Erythroblast (primary cell): ENCODE measurements around the gene HMGA1.

ENCODE experiments used
- DNase-seq, 2 experiments: peaks; one replicate each; lab custom pipeline; 2025; lab: John Stamatoyannopoulos, UW
- GATA1 ChIP-seq: IDR thresholded peaks from 2 replicates; pipeline ENCODE4 v1.6.1; 2011; ENCODE audit warnings: low read depth, mild to moderate bottlenecking, control low read depth, low read length, moderate library complexity
- POLR2A ChIP-seq: IDR thresholded peaks from 2 replicates; pipeline ENCODE4 v1.6.1; 2011; ENCODE audit warnings: mild to moderate bottlenecking, low read length

Gene HMGA1

DNA sequence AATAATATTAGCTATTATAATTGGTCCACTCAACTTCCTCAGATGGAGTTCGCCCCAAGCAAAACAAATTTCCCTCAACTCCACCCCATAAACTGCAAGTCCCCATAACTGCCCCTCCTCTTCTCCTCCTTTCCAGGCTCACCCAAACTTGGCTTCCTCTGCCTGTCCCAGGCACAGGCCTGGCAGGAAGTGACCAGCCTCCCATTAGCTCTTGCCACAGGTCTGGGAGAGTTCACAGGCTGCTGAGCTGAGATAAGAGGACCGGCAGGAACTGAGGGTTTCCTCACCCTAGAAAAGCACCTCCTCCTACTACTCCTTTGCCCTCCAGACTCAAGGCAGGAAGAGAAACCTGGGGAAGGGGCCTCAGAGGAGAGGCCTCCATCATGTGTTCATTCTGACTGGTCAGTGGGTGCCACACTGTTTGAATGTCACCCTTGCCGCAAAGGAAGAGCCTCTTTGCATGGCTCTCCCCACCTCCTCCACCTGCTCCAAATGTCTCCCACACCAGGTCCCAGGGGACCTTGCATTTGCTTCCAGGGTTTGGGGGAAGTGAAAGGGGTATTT lies 36.7 kb downstream of the HMGA1 start:
- peak; percentile 81 to 88 for DNase-seq
- TF ChIP-seq GATA1: peak; percentile 22
- TF ChIP-seq POLR2A: no peak

DNA sequence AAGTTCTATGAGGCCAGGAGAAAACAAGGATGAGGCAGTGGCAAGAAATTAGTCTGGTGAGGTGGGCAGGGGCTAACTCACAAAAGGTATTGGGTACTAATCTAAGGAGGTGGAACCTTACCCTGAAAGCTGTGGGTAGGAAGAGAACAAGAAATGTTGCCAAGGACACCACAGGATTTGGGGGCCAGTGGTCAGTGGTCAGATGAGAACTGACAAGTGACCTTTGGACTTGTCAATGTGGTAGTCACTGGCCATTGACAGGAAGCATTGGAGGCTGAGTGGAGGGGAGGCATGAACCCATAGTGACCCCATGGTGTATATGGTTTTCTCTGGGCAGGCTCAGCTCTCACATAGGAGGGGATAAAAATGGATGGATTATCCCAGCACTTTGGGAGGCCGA lies 37.5 kb downstream of the HMGA1 start:
- TF ChIP-seq POLR2A (no peak), GATA1 (no peak)
- no peak for DNase-seq

DNA sequence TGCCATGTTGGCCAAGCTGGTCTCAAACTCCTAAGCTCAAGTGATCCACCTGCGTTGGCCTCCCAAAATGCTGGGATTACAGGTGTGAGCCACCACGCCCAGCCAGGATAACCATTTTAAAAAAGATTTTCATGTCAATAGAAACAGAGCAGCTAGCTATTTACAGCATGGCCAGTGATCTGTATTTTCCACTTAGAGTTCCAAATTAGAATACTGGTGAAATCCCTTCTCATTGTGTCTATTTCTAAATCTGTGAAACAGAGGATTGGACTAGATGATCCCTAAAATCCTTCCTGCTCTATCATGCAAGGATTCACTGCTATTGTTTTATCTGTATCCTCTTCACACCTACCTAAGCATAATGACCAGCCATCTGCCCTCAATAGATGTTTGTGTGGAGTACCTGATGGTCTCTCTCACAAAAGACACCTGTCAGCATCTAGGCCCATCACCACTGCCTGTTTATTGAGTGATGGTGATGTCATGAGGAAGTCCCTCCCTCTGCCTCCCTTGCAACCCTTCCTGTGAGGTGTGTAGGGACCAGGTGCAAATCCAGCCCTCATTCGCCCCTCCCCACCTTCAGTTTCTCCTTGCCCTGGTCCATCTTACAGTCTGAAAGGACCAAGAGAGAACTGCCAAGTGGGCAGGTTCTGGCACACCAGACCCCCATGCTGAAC lies 38.6 kb downstream of the HMGA1 start:
- no peak for DNase-seq
- TF ChIP-seq POLR2A: no peak
- no peak for TF ChIP-seq GATA1

DNA sequence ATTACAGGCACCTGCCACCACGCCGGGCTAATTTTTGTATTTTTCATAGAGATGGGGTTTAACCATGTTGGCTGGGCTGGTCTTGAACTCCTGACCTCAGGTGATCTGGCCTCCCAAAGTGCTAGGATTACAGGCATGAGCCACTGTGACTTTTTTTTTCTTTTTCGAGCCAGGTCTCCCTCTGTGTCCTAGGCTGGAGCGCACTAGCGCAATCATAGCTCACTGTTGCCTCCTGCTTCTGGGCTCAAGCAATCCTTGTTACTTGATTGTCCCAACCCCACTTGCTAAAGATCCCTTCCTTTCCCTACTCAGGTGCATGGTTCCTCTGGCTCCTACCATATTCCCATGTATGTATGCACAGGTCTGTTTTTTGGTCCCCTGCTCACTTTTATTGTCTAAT lies 39.5 kb downstream of the HMGA1 start:
- no peak for DNase-seq
- TF ChIP-seq GATA1 (no peak), POLR2A (no peak)

DNA sequence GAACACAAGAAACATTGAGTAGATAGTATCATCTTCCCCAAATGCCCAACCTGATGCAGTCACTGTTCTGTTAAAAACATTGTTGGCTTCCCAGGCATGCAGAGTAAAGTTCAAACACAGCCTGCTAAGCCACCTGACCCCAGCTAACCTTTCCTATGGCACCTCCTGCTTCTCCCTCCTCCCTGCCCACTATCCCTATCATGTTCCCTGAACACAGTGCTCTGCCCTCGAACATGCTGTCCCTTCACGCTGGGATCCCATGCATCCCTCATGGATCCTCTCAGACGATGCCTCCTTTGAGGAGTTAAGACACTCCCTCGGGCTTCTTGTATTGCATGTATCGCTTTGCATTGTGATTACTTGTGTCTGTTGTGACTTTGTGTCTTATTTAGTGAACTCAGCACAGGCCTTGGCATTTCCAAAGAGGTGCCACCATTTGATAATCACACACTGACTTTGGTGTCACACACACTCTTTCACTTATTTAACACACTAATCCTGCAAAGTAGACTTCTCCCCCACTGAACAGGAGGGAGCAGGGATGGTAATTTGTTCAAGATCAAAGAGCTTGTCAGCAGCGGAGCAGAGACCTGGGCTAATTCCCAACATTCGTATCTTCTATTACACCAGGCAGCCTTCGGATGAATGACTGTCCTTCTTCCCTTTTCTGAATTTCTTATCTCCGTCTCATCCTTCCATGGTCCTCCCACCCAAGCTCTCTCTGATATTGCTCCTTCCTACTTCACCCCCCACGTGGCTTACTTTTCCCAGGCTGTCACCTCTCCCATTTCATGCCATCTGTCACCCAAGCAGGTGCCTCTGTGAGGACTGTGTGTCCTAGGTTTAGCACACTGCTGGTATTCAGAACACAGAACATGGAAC lies 40.4 kb downstream of the HMGA1 start:
- TF ChIP-seq GATA1 (no peak), POLR2A (no peak)
- DNase-seq: no peak

DNA sequence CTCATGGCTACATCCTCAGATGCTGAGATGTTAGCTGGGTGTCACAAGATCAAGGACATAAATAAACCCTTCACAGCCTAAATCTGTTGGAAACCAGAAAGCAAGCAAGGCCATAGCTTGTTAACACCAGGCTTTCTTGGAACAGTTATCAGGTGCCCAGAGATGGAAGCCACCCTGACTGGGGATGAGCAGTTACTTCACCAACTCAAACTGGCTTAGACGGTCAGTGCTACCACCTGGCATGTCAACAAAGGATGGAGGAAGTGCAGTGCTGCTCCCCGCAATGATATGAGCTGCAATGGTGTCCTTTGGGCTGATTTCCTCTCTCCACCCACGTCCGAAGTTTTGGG lies 41.1 kb downstream of the HMGA1 start:
- DNase-seq: no peak
- TF ChIP-seq POLR2A (no peak), GATA1 (no peak)

DNA sequence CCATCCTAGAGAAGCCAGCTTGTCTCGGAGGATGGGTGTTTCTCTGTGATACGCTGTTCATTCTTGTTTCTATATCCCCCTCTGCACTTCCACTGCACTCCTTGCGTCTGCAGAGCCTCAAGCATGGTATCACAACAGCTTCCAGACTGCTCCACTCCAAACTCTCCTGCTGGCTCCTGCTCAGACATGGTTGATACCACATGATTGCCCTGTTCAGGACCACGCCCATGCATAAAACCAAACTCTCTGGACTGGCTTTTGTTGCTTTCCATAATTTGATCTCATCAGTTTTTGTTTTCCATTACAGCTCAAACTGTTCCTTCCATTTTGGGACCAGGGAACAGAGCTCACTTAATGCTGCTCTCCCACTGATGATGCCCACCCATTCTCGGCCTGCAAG lies 42.2 kb downstream of the HMGA1 start:
- no peak for TF ChIP-seq GATA1
- TF ChIP-seq POLR2A: no peak

DNA sequence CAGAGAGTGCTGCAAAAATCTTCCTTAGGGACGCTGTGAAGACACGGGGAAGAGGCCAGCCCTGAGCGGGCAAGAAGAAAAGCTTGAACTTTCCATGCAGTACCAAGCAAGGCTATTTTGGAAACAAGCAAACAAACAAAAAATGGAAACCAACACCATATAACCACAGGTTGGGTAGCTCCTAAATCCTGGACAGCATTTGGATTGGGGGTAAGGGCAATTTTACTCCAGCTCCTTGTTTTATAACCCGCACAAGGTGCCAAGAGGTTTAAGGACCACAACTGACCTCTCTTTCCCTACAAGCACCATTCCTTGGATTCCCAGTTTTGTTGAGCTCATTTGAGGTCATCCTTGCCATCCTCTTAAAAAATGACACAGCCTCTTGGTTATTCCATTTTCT lies 43.5 kb downstream of the HMGA1 start:
- TF ChIP-seq POLR2A (no peak), GATA1 (no peak)
- DNase-seq: no peak

More for the DNA sequence above, 42.2 kb downstream of the HMGA1 start:
- no peak for DNase-seq

DNA sequence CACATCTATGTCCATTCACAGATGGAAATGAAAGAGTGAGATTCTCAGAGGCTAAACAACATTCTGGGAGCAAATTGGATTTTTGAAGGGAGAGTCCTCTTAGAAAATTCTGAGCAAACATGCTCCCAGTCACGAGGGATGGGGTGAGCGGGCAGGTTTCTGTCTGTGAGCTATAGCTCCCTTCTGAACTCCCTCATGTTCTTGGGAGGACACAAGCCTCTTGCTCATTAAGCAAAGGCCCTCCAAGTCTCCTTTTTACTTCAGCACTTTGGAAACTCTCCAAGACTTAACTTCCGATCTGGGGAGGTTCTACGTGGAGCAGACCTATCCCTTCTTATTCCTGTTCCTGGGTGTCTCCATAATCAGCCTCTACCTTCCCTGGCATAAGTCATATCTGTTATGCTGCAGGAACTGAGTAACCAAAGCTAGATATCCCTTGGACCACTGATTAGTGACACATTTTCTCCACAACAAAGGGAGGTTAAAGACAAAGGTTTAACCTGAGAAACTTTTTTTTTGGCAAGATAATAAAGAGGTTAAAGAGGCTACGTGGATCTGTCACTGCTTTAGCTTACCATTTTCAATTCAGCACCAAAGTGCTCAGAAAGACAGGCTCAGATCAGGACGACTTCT lies 45.1 kb downstream of the HMGA1 start:
- TF ChIP-seq GATA1 (no peak), POLR2A (no peak)
- DNase-seq: peak in 1 of 2 experiments; percentile 25

DNA sequence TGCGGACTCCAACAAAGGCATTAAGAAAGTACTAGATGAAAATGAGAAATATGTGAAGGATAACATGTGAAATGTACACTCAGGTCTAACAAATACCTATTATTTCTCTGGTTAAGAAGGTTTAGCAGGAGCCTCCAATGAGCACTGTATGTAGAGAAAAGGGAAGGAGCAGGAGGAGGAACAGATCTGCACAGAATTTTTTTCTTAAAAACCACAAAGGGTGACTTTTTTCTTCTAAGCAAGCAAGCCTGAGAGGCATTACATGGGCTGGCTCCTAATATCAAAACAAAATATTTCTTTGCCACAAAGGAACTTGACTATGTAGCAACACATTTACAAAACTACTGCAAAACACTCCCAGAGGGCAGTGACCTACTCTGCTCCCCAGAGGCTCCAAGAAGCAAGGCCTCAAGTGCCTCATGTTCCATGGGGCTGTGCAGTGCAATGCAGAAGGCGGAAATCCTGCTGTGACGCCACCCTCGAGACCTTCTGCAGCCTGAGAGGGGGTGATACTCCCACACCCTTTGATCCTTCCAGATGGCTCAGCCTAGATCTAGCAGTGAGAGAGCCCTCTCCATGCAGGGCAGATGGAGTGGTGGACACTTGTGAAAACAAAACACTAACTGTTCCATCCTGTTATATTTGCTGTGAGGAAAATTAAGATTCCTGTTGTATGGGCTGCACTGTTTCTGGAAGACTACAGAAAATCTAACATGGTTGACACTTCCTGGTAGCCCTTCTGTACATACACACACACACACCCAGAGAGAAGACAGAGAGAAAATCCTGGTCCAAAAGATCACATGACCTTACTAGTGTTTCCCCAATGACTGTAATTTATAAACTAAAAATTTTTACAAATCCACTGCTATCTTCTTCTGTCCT lies 48.1 kb downstream of the HMGA1 start:
- peak in 1 of 2 experiments; percentile 53 for DNase-seq
- TF ChIP-seq GATA1 (no peak), POLR2A (no peak)

DNA sequence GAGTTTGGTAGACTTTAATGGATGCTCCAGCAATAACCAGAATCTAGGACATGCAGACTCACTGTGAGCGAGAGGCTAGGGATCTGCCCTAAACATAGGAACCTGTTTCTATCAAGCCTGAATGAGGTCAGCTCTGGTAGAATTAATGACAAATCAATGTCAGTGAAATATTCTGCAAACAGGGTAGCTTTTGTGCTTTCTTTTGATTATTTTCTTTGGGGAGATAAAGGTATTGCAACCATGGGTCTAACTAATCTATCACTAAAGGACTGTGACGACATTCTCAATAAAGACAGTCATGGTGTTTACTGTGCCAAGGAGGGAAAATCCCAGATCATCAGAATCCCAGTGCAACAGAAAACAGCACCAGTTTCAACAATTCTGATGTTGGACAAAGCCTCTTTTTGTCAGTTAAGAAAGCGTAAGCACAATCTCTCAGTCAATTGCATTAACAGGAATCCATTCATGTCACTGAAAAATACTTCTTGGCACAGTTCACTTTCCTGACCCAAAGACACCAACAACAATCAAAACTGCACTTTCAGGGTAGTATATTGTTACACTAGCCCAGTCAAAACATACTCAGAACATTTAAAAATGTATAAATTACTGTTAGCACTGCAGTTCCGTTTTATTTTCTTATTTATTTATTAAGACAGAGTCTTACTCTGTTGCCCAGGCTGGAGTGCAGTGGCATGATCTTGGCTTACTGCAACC lies 48.9 kb downstream of the HMGA1 start:
- no peak for DNase-seq
- no peak for TF ChIP-seq GATA1
- no peak for TF ChIP-seq POLR2A

DNA sequence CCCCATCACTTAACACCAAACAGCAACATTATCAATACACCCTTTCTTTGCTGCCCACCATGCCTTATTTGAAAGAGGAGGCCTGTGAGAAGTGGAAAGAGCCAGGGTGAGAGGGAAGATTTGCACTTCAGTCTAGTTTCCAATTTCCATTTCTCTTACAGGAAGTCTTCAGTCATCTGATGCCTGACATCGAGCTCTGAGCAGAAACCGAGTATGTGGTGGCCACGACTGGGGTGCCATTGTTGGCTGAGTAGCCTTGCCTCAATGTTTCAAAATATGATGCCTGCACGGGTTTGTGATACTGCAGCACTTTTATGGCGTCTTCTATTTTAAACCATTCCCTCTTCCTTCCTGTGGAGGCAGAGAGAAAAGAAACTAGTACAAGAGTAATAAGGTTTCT lies 51.9 kb downstream of the HMGA1 start:
- no peak for DNase-seq
- TF ChIP-seq POLR2A (no peak), GATA1 (no peak)

DNA sequence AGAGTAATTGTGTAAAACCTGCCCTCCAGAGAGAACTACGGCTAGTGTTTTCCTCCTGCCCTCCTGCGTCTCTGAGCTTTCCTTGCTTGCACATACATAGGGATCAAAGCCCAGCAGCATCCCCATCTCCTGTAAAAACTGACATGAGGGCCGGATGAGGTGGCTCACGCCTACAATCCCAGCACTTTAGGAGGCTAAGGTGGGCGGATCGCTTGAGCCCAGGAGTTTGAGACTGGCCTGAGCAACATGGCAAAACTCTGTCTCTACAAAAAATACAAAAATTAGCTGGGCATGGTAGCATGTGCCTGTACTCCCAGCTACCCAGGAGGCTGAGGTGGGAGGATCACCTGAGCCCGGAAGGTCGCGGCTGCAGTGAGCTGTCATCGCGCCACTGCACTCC lies 52.5 kb downstream of the HMGA1 start:
- DNase-seq: no peak
- no peak for TF ChIP-seq POLR2A
- TF ChIP-seq GATA1: no peak
